ENCODE results near the gene NEUROG1. TPM values are rescaled to one million over a fixed set of nuclear protein-coding genes. Genes with fewer than 3 reads are reported as not detected.
A peak's percentile ranks its signal among the peaks of the same experiment; 100 is the strongest.

The NEUROG1 gene
- polyA plus RNA-seq, 1 experiment: not detected

GRCh38 chr5:135568246-135568645 is 32.5 kb upstream of the NEUROG1 start:
- CTCF ChIA-PET: interaction anchor here (0.6 to 38.0 kb wide), 7 partner anchors 8 to 263 kb away, joined by 3 to 1147 read pairs (median 42); partner anchors contain the start of genes CXCL14, SLC25A48 and TIFAB
- peaks cover 5% of the 10 kb centered on the region; the same call in 1 of the 2 replicates for H3K27me3 ChIP-seq (ENCODE audit: control insufficient read depth, insufficient read depth, low read length)
- no peak for DNase-seq (ENCODE audit: low read depth)
- POLR2A ChIA-PET: no interaction called here
- H3K36me3 ChIP-seq (ENCODE audit: control insufficient read depth, insufficient read depth, low read length): no peaks in the 10 kb centered on the region
- no peak overlapping the region for H3K4me3 ChIP-seq (ENCODE audit: low read depth, low read length)
- TF ChIP-seq CTCF (IDR thresholded peaks at IDR 0.05; ENCODE audit: insufficient read depth, low read depth, low read length): no peak

GRCh38 chr5:135567661-135568060 is 31.9 kb upstream of the NEUROG1 start:
- CTCF ChIA-PET: interaction anchor here (0.6 to 38.0 kb wide), 8 partner anchors 8 to 264 kb away, joined by 3 to 1147 read pairs (median 24); partner anchors contain the start of genes CXCL14, SLC25A48 and TIFAB
- Histone ChIP-seq H3K36me3 (ENCODE audit: control insufficient read depth, insufficient read depth, low read length) (no peaks in the 10 kb centered on the region), H3K4me3 (ENCODE audit: low read depth, low read length) (no peak overlapping the region), H3K27me3 (ENCODE audit: control insufficient read depth, insufficient read depth, low read length) (peaks cover 5% of the 10 kb centered on the region; the same call in 1 of the 2 replicates)
- POLR2A ChIA-PET: no interaction called here
- no peak for DNase-seq (ENCODE audit: low read depth)
- TF ChIP-seq CTCF (IDR thresholded peaks at IDR 0.05; ENCODE audit: insufficient read depth, low read depth, low read length): no peak

GRCh38 chr5:135566422-135567400 is 30.9 kb upstream of the NEUROG1 start:
- CTCF ChIA-PET: interaction anchor here (0.5 to 38.0 kb wide), 37 partner anchors 9 to 637 kb away, joined by 3 to 1147 read pairs (median 4); partner anchors contain the start of genes CXCL14, SLC25A48 and TIFAB
- POLR2A ChIA-PET: interaction anchor here (1.0 kb wide), 1 partner anchor 10 kb away, joined by 5 read pairs; no protein-coding TSS in a partner anchor
- Histone ChIP-seq H3K27me3 (ENCODE audit: control insufficient read depth, insufficient read depth, low read length) (peaks cover 6% of the 10 kb centered on the region; the same call in 1 of the 2 replicates), H3K36me3 (ENCODE audit: control insufficient read depth, insufficient read depth, low read length) (no peaks in the 10 kb centered on the region), H3K4me3 (ENCODE audit: low read depth, low read length) (no peak overlapping the region)
- DNase-seq (ENCODE audit: low read depth): no peak
- no peak for TF ChIP-seq CTCF (IDR thresholded peaks at IDR 0.05; ENCODE audit: insufficient read depth, low read depth, low read length)

GRCh38 chr5:135565725-135566421 is 30.1 kb upstream of the NEUROG1 start:
- Histone ChIP-seq H3K27me3 (ENCODE audit: control insufficient read depth, insufficient read depth, low read length) (peaks cover 6% of the 10 kb centered on the region; the same call in 1 of the 2 replicates), H3K36me3 (ENCODE audit: control insufficient read depth, insufficient read depth, low read length) (no peaks in the 10 kb centered on the region), H3K4me3 (ENCODE audit: low read depth, low read length) (no peak overlapping the region)
- peak; percentile 97 for TF ChIP-seq CTCF (IDR thresholded peaks at IDR 0.05; ENCODE audit: insufficient read depth, low read depth, low read length)
- ChIA-PET POLR2A (interaction anchor here (1.0 kb wide), 1 partner anchor 11 kb away, joined by 5 read pairs; no protein-coding TSS in a partner anchor), CTCF (interaction anchor here (0.5 to 38.0 kb wide), 40 partner anchors 8 to 638 kb away, joined by 3 to 1147 read pairs (median 4); partner anchors contain the start of genes CXCL14, SLC25A48 and TIFAB)
- DNase-seq (ENCODE audit: low read depth): no peak

Measured in BJ (cell line).